IPS-18a (cell line): ENCODE results near the gene WDR76.
"Not testable (repeated sequence)": the region's sequence is repeated elsewhere in the genome, so short reads cannot be mapped to it uniquely, and the experiment has no call there.

ENCODE experiments used
- H3K27ac ChIP-seq: one replicate; pipeline ENCODE4 v1.5.1; 2013; ENCODE audit warnings: low read length
- H3K27me3 ChIP-seq: one replicate; pipeline ENCODE4 v1.6.1; 2013; ENCODE audit warnings: mild to moderate bottlenecking, low read length; ENCODE audit not compliant: control insufficient read depth, insufficient read depth
- H3K36me3 ChIP-seq: one replicate; pipeline ENCODE4 v1.6.1; 2013; ENCODE audit warnings: low read depth, low read length; ENCODE audit not compliant: control insufficient read depth
- H3K4me1 ChIP-seq: one replicate; pipeline ENCODE4 v1.6.1; 2013; ENCODE audit warnings: low read depth, low read length; ENCODE audit not compliant: control insufficient read depth
- H3K4me3 ChIP-seq: one replicate; pipeline ENCODE4 v1.5.1; 2013; ENCODE audit warnings: low read length
- H3K9ac ChIP-seq: one replicate; pipeline ENCODE4 v1.6.1; 2013; ENCODE audit warnings: mild to moderate bottlenecking, low read length, moderate library complexity
- H3K9me3 ChIP-seq: one replicate; pipeline ENCODE4 v1.6.1; 2013; ENCODE audit warnings: low read depth, low read length; ENCODE audit not compliant: control insufficient read depth

The WDR76 gene

GRCh38 chr15:43796566-43796965, 30.2 kb upstream of the WDR76 start:
- no peaks in the 10 kb centered on the region for H3K9me3 ChIP-seq
- H3K27me3 ChIP-seq, result no peaks in the 10 kb centered on the region
- H3K4me3 ChIP-seq, result no peak overlapping the region
- peaks cover 42% of the 10 kb centered on the region for H3K36me3 ChIP-seq
- no peak overlapping the region for H3K9ac ChIP-seq
- H3K27ac ChIP-seq, result no peak overlapping the region
- peaks cover 40% of the 10 kb centered on the region for H3K4me1 ChIP-seq

GRCh38 chr15:43799209-43799944, 27.4 kb upstream of the WDR76 start:
- no peak overlapping the region for H3K4me3 ChIP-seq
- no peak overlapping the region for H3K9ac ChIP-seq
- H3K27ac ChIP-seq, result no peak overlapping the region
- no peaks in the 10 kb centered on the region for H3K27me3 ChIP-seq
- no peaks in the 10 kb centered on the region for H3K9me3 ChIP-seq
- peaks cover 27% of the 10 kb centered on the region for H3K4me1 ChIP-seq
- H3K36me3 ChIP-seq, result peaks cover 42% of the 10 kb centered on the region

GRCh38 chr15:43799945-43800285, 26.9 kb upstream of the WDR76 start, which contains the start of gene SERINC4:
Gene SERINC4, minus strand, starts transcription at chr15:43800220. Its CDS starts 234 bp downstream, at chr15:43799986.
- H3K4me3 ChIP-seq, result peak within 1 kb of the TSS; percentile 86

GRCh38 chr15:43800286-43801141, 26.3 kb upstream of the WDR76 start, which contains the start of gene HYPK:
Gene HYPK, plus strand, starts transcription at chr15:43800599. Its CDS starts 24 bp downstream, at chr15:43800623.
- Histone ChIP-seq H3K9ac (peak within 1 kb of the TSS; percentile 58), H3K4me1 (peaks cover 16% of the 10 kb centered on the region), H3K27ac (no peak within 1 kb of the TSS), H3K36me3 (peaks cover 44% of the 10 kb centered on the region), H3K27me3 (no peaks in the 10 kb centered on the region), H3K4me3 (peak within 1 kb of the TSS; percentile 86), H3K9me3 (no peaks in the 10 kb centered on the region)

More at GRCh38 chr15:43799945-43800285, 26.9 kb upstream of the WDR76 start, which contains the start of gene SERINC4:
- Histone ChIP-seq H3K27me3 (no peaks in the 10 kb centered on the region), H3K9me3 (no peaks in the 10 kb centered on the region), H3K27ac (no peak within 1 kb of the TSS), H3K9ac (peak within 1 kb of the TSS; percentile 58), H3K4me1 (peaks cover 22% of the 10 kb centered on the region), H3K36me3 (peaks cover 42% of the 10 kb centered on the region)

- peaks cover 47% of the 10 kb centered on the region for H3K36me3 ChIP-seq
- not testable (repeated sequence) for H3K27ac ChIP-seq, H3K4me3 ChIP-seq, H3K9me3 ChIP-seq, H3K9ac ChIP-seq, H3K4me1 ChIP-seq, H3K27me3 ChIP-seq
Measured at GRCh38 chr15:43802676-43803075, 24.1 kb upstream of the WDR76 start.

GRCh38 chr15:43808435-43808950, 18.3 kb upstream of the WDR76 start:
- Histone ChIP-seq H3K9me3 (no peaks in the 10 kb centered on the region), H3K27ac (no peak overlapping the region), H3K27me3 (no peaks in the 10 kb centered on the region), H3K9ac (no peak overlapping the region), H3K4me3 (no peak overlapping the region), H3K4me1 (no peaks in the 10 kb centered on the region), H3K36me3 (peaks cover 80% of the 10 kb centered on the region)

- Histone ChIP-seq H3K9me3 (no peaks in the 10 kb centered on the region), H3K9ac (no peak overlapping the region), H3K4me3 (no peak overlapping the region), H3K27me3 (no peaks in the 10 kb centered on the region), H3K4me1 (no peaks in the 10 kb centered on the region), H3K36me3 (peaks cover 82% of the 10 kb centered on the region), H3K27ac (no peak overlapping the region)
Measured at GRCh38 chr15:43808960-43809678, 17.7 kb upstream of the WDR76 start.

GRCh38 chr15:43815064-43815463, 11.7 kb upstream of the WDR76 start:
- H3K9ac ChIP-seq, H3K27me3 ChIP-seq, H3K4me1 ChIP-seq, H3K9me3 ChIP-seq, H3K4me3 ChIP-seq, H3K27ac ChIP-seq: not testable (repeated sequence)
- peaks cover 60% of the 10 kb centered on the region for H3K36me3 ChIP-seq

GRCh38 chr15:43821505-43821904, 5.3 kb upstream of the WDR76 start:
- Histone ChIP-seq H3K27ac (no peak overlapping the region), H3K27me3 (peaks cover 14% of the 10 kb centered on the region), H3K36me3 (peaks cover 12% of the 10 kb centered on the region), H3K4me1 (peaks cover 3% of the 10 kb centered on the region), H3K4me3 (no peak overlapping the region), H3K9ac (no peak overlapping the region), H3K9me3 (no peaks in the 10 kb centered on the region)

GRCh38 chr15:43824302-43825246, 2.2 kb upstream of the WDR76 start, which contains the start of gene MFAP1:
Gene MFAP1, minus strand, starts transcription at chr15:43824690. Its CDS starts 121 bp downstream, at chr15:43824569.
- H3K27me3 ChIP-seq, result peaks cover 14% of the 10 kb centered on the region
- H3K9me3 ChIP-seq, result no peaks in the 10 kb centered on the region
- H3K36me3 ChIP-seq, result no peaks in the 10 kb centered on the region
- peak within 1 kb of the TSS; percentile 67 for H3K9ac ChIP-seq
- H3K4me1 ChIP-seq, result peaks cover 3% of the 10 kb centered on the region
- H3K4me3 ChIP-seq, result peak within 1 kb of the TSS; percentile 72
- peak within 1 kb of the TSS; percentile 20 for H3K27ac ChIP-seq
